ENCODE data around the gene CAMK2B. TPM values are rescaled to one million over a fixed set of nuclear protein-coding genes. Genes with fewer than 3 reads are reported as not detected.

The CAMK2B gene
- total and polyA plus RNA-seq, 2 experiments from 2014 or later: not detected

DNA sequence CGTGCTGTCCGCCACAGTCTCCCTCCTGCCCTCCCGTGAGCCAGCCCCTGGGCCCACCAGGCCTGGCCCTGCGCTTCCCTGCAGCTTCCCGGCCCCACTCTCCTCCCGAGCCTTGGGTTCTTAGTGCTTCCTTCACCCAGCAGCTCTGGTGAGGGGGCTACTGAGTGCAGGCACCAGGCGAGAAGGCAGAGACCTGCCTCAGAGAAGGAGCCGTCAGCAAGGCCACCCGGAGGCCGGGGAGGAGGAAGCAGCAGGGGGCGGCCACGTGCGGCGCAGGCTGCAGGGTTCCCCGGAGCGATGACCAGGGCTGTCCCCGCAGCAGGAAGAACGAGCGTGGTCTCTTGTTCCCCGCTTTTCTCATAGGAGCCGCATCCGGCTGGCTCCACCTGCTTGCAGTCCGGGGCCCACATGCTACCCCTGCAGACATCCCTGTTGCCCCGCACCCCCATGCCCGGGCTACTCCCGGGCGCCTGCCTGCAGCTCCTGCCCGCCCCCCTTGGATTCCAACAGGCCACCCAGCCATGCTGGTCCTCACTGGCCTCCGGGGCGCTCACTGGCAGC lies 104.1 kb downstream of the CAMK2B start:
- Histone ChIP-seq H3F3A (replicated peaks; ENCODE audit: low read depth) (no peaks in the 10 kb centered on the region), H3K4me3 (no peak overlapping the region), H2AFZ (peak overlapping the region; percentile 74; the same call in 1 of the 2 replicates), H3K27ac (ENCODE audit: low read depth) (no peak overlapping the region), H3K9me2 (ENCODE audit: insufficient read depth) (no peaks in the 10 kb centered on the region), H3K4me1 (ENCODE audit: insufficient read depth) (peaks cover 8% of the 10 kb centered on the region), H3K36me3 (ENCODE audit: insufficient read depth) (no peaks in the 10 kb centered on the region), H4K20me1 (replicated peaks; ENCODE audit: insufficient read depth) (no peaks in the 10 kb centered on the region), H3K4me2 (no peak overlapping the region), H3K27me3 (ENCODE audit: insufficient read depth) (no peaks in the 10 kb centered on the region), H3K79me2 (replicated peaks; ENCODE audit: insufficient read depth) (no peaks in the 10 kb centered on the region)
- no peak overlapping the region for H3K4me3 Mint-ChIP-seq
- no peaks in the 10 kb centered on the region for H3K9me3 Mint-ChIP-seq
- peaks cover 13% of the 10 kb centered on the region for H3K27me3 Mint-ChIP-seq (ENCODE audit: insufficient read depth, low read depth, poor library complexity)
- H3K27ac Mint-ChIP-seq: no peak overlapping the region
- DNase-seq (ENCODE audit: low spot score): peak; percentile 37
- H3K36me3 Mint-ChIP-seq (ENCODE audit: low read depth): no peaks in the 10 kb centered on the region
- no peak for TF ChIP-seq JUNB (IDR thresholded peaks at IDR 0.05; ENCODE audit: unreplicated experiment)
- TF ChIP-seq, protein P1, sequence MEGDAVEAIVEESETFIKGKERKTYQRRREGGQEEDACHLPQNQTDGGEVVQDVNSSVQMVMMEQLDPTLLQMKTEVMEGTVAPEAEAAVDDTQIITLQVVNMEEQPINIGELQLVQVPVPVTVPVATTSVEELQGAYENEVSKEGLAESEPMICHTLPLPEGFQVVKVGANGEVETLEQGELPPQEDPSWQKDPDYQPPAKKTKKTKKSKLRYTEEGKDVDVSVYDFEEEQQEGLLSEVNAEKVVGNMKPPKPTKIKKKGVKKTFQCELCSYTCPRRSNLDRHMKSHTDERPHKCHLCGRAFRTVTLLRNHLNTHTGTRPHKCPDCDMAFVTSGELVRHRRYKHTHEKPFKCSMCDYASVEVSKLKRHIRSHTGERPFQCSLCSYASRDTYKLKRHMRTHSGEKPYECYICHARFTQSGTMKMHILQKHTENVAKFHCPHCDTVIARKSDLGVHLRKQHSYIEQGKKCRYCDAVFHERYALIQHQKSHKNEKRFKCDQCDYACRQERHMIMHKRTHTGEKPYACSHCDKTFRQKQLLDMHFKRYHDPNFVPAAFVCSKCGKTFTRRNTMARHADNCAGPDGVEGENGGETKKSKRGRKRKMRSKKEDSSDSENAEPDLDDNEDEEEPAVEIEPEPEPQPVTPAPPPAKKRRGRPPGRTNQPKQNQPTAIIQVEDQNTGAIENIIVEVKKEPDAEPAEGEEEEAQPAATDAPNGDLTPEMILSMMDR (conservative IDR thresholded peaks at IDR 0.05; ENCODE audit: low read depth in 2 of 2): peak in 1 of 2 experiments; percentile 9; a peak in 1 of 4 replicates
- ATAC-seq: peak; percentile 3
- peaks cover 41% of the 10 kb centered on the region for H3K4me1 Mint-ChIP-seq

DNA sequence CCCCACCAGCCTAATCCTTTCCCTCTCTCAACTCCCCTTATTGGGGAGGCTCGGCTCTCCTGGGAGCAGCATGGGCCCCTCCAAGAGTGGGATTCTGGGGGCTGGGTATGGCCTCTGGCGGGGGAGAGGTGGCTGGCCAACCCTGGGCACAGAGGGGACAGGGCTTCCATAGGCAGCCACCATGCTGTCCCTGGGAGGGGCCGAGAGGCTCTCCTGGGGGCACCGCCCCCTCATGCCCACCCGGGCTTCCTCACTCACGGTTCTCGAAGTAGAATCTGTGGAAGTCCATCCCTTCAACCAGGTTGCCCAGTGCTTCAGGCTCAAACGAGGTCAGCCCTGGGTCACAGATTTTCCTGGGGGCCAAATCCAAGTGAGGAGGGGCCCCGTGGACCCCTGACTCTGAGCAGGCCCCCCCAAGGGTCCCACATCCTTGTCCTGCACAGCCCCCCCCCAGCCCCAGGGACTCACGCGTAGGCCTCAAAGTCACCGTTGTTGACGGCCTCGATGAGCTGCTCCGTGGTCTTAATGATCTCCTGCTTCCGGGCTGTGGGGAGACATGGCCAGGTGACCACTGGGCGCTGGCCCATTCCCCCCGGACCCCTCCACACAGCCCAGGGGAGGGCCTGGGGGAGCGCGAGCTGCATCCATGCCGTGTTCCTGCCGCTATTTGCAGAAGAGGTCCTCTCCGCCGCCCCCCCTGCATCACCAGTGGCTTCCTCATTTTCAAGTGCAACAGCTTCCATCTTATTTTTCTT lies 104.9 kb downstream of the CAMK2B start:
- no peaks in the 10 kb centered on the region for H3F3A ChIP-seq (replicated peaks; ENCODE audit: low read depth)
- H3K9me3 Mint-ChIP-seq: no peaks in the 10 kb centered on the region
- H3K4me2 ChIP-seq: no peak overlapping the region
- H3K27me3 ChIP-seq (ENCODE audit: insufficient read depth): no peaks in the 10 kb centered on the region
- no peaks in the 10 kb centered on the region for H3K79me2 ChIP-seq (replicated peaks; ENCODE audit: insufficient read depth)
- H3K4me1 ChIP-seq (ENCODE audit: insufficient read depth): peaks cover 8% of the 10 kb centered on the region
- H3K27ac Mint-ChIP-seq: no peak overlapping the region
- H3K4me3 Mint-ChIP-seq: no peak overlapping the region
- H3K36me3 ChIP-seq (ENCODE audit: insufficient read depth): no peaks in the 10 kb centered on the region
- H3K36me3 Mint-ChIP-seq (ENCODE audit: low read depth): no peaks in the 10 kb centered on the region
- H2AFZ ChIP-seq: no peak overlapping the region; the same call in 1 of the 2 replicates
- no peaks in the 10 kb centered on the region for H3K9me2 ChIP-seq (ENCODE audit: insufficient read depth)
- no peak overlapping the region for H3K4me3 ChIP-seq
- H3K27me3 Mint-ChIP-seq (ENCODE audit: insufficient read depth, low read depth, poor library complexity): peaks cover 10% of the 10 kb centered on the region
- DNase-seq (ENCODE audit: low spot score): no peak
- H3K4me1 Mint-ChIP-seq: peaks cover 37% of the 10 kb centered on the region
- no peaks in the 10 kb centered on the region for H4K20me1 ChIP-seq (replicated peaks; ENCODE audit: insufficient read depth)
- H3K27ac ChIP-seq (ENCODE audit: low read depth): no peak overlapping the region
- no peak for ATAC-seq
- TF ChIP-seq, protein P2, sequence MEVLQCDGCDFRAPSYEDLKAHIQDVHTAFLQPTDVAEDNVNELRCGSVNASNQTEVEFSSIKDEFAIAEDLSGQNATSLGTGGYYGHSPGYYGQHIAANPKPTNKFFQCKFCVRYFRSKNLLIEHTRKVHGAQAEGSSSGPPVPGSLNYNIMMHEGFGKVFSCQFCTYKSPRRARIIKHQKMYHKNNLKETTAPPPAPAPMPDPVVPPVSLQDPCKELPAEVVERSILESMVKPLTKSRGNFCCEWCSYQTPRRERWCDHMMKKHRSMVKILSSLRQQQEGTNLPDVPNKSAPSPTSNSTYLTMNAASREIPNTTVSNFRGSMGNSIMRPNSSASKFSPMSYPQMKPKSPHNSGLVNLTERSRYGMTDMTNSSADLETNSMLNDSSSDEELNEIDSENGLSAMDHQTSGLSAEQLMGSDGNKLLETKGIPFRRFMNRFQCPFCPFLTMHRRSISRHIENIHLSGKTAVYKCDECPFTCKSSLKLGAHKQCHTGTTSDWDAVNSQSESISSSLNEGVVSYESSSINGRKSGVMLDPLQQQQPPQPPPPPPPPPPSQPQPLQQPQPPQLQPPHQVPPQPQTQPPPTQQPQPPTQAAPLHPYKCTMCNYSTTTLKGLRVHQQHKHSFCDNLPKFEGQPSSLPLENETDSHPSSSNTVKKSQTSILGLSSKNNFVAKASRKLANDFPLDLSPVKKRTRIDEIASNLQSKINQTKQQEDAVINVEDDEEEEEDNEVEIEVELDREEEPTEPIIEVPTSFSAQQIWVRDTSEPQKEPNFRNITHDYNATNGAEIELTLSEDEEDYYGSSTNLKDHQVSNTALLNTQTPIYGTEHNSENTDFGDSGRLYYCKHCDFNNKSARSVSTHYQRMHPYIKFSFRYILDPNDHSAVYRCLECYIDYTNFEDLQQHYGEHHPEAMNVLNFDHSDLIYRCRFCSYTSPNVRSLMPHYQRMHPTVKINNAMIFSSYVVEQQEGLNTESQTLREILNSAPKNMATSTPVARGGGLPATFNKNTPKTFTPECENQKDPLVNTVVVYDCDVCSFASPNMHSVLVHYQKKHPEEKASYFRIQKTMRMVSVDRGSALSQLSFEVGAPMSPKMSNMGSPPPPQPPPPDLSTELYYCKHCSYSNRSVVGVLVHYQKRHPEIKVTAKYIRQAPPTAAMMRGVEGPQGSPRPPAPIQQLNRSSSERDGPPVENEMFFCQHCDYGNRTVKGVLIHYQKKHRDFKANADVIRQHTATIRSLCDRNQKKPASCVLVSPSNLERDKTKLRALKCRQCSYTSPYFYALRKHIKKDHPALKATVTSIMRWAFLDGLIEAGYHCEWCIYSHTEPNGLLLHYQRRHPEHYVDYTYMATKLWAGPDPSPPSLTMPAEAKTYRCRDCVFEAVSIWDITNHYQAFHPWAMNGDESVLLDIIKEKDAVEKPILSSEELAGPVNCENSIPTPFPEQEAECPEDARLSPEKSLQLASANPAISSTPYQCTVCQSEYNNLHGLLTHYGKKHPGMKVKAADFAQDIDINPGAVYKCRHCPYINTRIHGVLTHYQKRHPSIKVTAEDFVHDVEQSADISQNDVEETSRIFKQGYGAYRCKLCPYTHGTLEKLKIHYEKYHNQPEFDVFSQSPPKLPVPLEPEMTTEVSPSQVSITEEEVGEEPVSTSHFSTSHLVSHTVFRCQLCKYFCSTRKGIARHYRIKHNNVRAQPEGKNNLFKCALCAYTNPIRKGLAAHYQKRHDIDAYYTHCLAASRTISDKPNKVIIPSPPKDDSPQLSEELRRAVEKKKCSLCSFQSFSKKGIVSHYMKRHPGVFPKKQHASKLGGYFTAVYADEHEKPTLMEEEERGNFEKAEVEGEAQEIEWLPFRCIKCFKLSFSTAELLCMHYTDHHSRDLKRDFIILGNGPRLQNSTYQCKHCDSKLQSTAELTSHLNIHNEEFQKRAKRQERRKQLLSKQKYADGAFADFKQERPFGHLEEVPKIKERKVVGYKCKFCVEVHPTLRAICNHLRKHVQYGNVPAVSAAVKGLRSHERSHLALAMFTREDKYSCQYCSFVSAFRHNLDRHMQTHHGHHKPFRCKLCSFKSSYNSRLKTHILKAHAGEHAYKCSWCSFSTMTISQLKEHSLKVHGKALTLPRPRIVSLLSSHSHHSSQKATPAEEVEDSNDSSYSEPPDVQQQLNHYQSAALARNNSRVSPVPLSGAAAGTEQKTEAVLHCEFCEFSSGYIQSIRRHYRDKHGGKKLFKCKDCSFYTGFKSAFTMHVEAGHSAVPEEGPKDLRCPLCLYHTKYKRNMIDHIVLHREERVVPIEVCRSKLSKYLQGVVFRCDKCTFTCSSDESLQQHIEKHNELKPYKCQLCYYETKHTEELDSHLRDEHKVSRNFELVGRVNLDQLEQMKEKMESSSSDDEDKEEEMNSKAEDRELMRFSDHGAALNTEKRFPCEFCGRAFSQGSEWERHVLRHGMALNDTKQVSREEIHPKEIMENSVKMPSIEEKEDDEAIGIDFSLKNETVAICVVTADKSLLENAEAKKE (CRISPR knock-in tag; IDR thresholded peaks at IDR 0.05): no peak
- TF ChIP-seq EZH2phosphoT487 (IDR thresholded peaks at IDR 0.05; ENCODE audit: unreplicated experiment) (no peak), POLR2AphosphoS5 (IDR thresholded peaks at IDR 0.05; ENCODE audit: low read depth) (no peak), EZH2 (IDR thresholded peaks at IDR 0.05; ENCODE audit: low read depth, unreplicated experiment) (no peak), STAT1 (IDR thresholded peaks at IDR 0.05; ENCODE audit: unreplicated experiment) (no peak), ZNF114 (CRISPR knock-in tag; IDR thresholded peaks at IDR 0.05) (no peak), REST (IDR thresholded peaks at IDR 0.05; ENCODE audit: unreplicated experiment) (no peak)

Data from GM23338 (cell line).